ENCODE measurements around the gene HMGCS2.

Gene HMGCS2

GRCh38 chr1:119758584-119758983 lies 10.1 kb downstream of the HMGCS2 start:
- no peak for DNase-seq (ENCODE audit: low spot score)

- no peak for DNase-seq (ENCODE audit: low spot score)
These were observed 16.1 kb downstream of the HMGCS2 start for GRCh38 chr1:119752592-119752991.

- no peak for DNase-seq (ENCODE audit: low spot score)
These were observed 20.7 kb downstream of the HMGCS2 start for GRCh38 chr1:119748040-119748439.

- no peak for DNase-seq (ENCODE audit: low spot score)
These were observed 21.3 kb downstream of the HMGCS2 start for GRCh38 chr1:119747451-119747850.

GRCh38 chr1:119745034-119745433 lies 23.7 kb downstream of the HMGCS2 start:
- no peak for DNase-seq (ENCODE audit: low spot score)

- no peak for DNase-seq (ENCODE audit: low spot score)
These were observed 24.1 kb downstream of the HMGCS2 start for GRCh38 chr1:119744598-119744942.

- DNase-seq (ENCODE audit: low spot score): peak; percentile 70
These were observed 24.7 kb downstream of the HMGCS2 start for GRCh38 chr1:119743776-119744597.

- no peak for DNase-seq (ENCODE audit: low spot score)
These were observed 25.4 kb downstream of the HMGCS2 start for GRCh38 chr1:119743308-119743707.

GRCh38 chr1:119742677-119743076 lies 26.0 kb downstream of the HMGCS2 start:
- no peak for DNase-seq (ENCODE audit: low spot score)

- peak; percentile 27 for DNase-seq (ENCODE audit: low spot score)
These were observed 26.5 kb downstream of the HMGCS2 start for GRCh38 chr1:119742202-119742601.

- no peak for DNase-seq (ENCODE audit: low spot score)
These were observed 27.6 kb downstream of the HMGCS2 start for GRCh38 chr1:119740896-119741780.

- DNase-seq (ENCODE audit: low spot score): no peak
These were observed 28.4 kb downstream of the HMGCS2 start for GRCh38 chr1:119740261-119740660.

GRCh38 chr1:119739150-119739549 lies 29.6 kb downstream of the HMGCS2 start:
- no peak for DNase-seq (ENCODE audit: low spot score)

GRCh38 chr1:119738100-119738720 lies 30.5 kb downstream of the HMGCS2 start:
- DNase-seq (ENCODE audit: low spot score): no peak

- DNase-seq (ENCODE audit: low spot score): no peak
These were observed 31.5 kb downstream of the HMGCS2 start for GRCh38 chr1:119737040-119737682.

- DNase-seq (ENCODE audit: low spot score): no peak
These were observed 32.1 kb downstream of the HMGCS2 start for GRCh38 chr1:119736649-119737039.

GRCh38 chr1:119735217-119735616 lies 33.5 kb downstream of the HMGCS2 start:
- DNase-seq (ENCODE audit: low spot score): no peak

- DNase-seq (ENCODE audit: low spot score): no peak
These were observed 35.0 kb downstream of the HMGCS2 start for GRCh38 chr1:119733754-119734153.

- DNase-seq (ENCODE audit: low spot score): no peak
These were observed 36.1 kb downstream of the HMGCS2 start for GRCh38 chr1:119732465-119733168.

GRCh38 chr1:119731741-119732430 lies 36.8 kb downstream of the HMGCS2 start:
- DNase-seq (ENCODE audit: low spot score): no peak

- DNase-seq (ENCODE audit: low spot score): no peak
These were observed 37.6 kb downstream of the HMGCS2 start for GRCh38 chr1:119731060-119731459.
